NCI-H460 (cell line): Measurements from ENCODE around the gene CD8A. TPM values are rescaled to one million over a fixed set of nuclear protein-coding genes. Genes with fewer than 3 reads are reported as not detected.
"Not testable (repeated sequence)": the region's sequence is repeated elsewhere in the genome, so short reads cannot be mapped to it uniquely, and the experiment has no call there.

Experiments used
- DNase-seq: peaks from one replicate; pipeline ENCODE4 v3.0.0-alpha.2; 2016; ENCODE audit warnings: low read depth; ENCODE audit errors: extremely low read depth
- polyA plus RNA-seq: library from polyadenylated mRNA; depleted of rRNA; stranded (reverse); fragments of >200 nt; gene quantifications from 2 replicates; pipeline ENCODE4 v1.2.3, GENCODE V29; 2014; cell fraction: nucleus; rRNA removed
- total RNA-seq: library from RNA; depleted of rRNA; stranded (reverse); fragments of >200 nt; shearing (Covaris generic); gene quantifications from 2 replicates; pipeline ENCODE4 v1.2.3, GENCODE V29; 2014; rRNA removed

The CD8A gene
- 0.12 and 0.29 TPM in 2 replicates for total RNA-seq
- 0.72 TPM in 1 of 2 replicates, not detected in the other for polyA plus RNA-seq

- DNase-seq: no peak
Observed at GRCh38 chr2:86790676-86791572, at the start of gene CD8A. Gene CD8A, minus strand, starts transcription at chr2:86790913. Its CDS starts 88 bp downstream, at chr2:86790825.

GRCh38 chr2:86839871-86840548 lies 49.3 kb upstream of the CD8A start:
- DNase-seq: not testable (repeated sequence)

GRCh38 chr2:86839455-86839854 lies 48.7 kb upstream of the CD8A start:
- DNase-seq: not testable (repeated sequence)

- not testable (repeated sequence) for DNase-seq
Observed at GRCh38 chr2:86837714-86838113, 47.0 kb upstream of the CD8A start.

GRCh38 chr2:86836915-86837695 lies 46.4 kb upstream of the CD8A start:
- DNase-seq: peak; percentile 84

- not testable (repeated sequence) for DNase-seq
Observed at GRCh38 chr2:86835548-86835889, 44.8 kb upstream of the CD8A start.

GRCh38 chr2:86833315-86833714 lies 42.6 kb upstream of the CD8A start:
- DNase-seq: no peak

GRCh38 chr2:86832334-86833096 lies 41.8 kb upstream of the CD8A start:
- DNase-seq: no peak

GRCh38 chr2:86831537-86831936 lies 40.8 kb upstream of the CD8A start:
- no peak for DNase-seq

GRCh38 chr2:86826951-86827350 lies 36.2 kb upstream of the CD8A start:
- DNase-seq: no peak

GRCh38 chr2:86825693-86826381 lies 35.1 kb upstream of the CD8A start:
- DNase-seq: no peak

- DNase-seq: no peak
Observed at GRCh38 chr2:86825036-86825692, 34.5 kb upstream of the CD8A start.

- DNase-seq: no peak
Observed at GRCh38 chr2:86822668-86823345, 32.1 kb upstream of the CD8A start.

GRCh38 chr2:86821842-86822241 lies 31.1 kb upstream of the CD8A start:
- DNase-seq: no peak

- DNase-seq: no peak
Observed at GRCh38 chr2:86821306-86821705, 30.6 kb upstream of the CD8A start.

- no peak for DNase-seq
Observed at GRCh38 chr2:86818957-86819356, 28.2 kb upstream of the CD8A start.

GRCh38 chr2:86818114-86818801 lies 27.5 kb upstream of the CD8A start:
- DNase-seq: no peak

- DNase-seq: no peak
Observed at GRCh38 chr2:86815611-86816010, 24.9 kb upstream of the CD8A start.
